GM12801 (cell line): ENCODE measurements around the gene CEP85.

Source experiments
- TF ChIP-seq, protein P1 (sequence below): IDR thresholded peaks from one replicate; pipeline ENCODE4 v1.5.1; 2011; ENCODE audit warnings: control low read depth; ENCODE audit not compliant: insufficient read length; ENCODE audit errors: extremely low read depth

CEP85 gene

DNA sequence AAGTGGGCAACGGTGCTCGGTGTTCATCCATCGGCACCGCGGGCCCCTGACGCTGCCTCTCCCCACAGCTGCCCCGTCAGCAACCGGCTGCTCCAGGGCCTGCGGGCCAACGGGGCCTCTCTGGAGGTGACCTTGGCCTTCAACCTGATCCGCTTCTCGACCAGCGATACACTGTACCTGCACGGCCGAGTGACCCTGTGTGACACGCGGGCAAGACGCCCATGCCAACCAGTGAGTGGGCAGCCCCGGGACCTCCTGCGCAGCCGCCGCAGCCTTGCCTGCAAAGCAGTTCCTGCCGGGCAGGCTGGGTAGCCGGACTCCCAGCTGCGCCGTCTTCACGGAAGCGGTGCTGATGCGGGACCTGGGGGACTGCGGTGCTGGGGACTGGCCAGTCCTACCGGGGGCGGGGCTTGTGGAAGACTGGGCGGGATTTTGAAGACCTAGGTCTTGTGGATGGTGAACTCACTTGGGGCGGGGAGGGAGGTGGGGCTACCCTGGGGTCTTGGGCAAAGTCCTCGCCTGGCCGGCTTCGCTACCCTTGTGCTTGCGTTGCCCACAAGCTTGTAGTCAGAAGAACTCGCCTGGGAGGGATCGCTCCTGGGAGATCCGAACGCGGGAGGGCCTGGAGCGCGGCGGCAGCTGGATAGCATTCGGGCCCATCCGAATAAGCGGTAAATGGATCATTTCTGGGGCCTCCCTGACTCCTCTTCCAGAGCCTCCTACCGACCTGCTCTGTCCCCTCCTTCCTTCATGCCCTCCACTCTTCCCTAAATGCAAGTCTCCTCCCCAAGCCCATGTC, 8.8 kb upstream of the CEP85 start:
- TF ChIP-seq, protein P1, sequence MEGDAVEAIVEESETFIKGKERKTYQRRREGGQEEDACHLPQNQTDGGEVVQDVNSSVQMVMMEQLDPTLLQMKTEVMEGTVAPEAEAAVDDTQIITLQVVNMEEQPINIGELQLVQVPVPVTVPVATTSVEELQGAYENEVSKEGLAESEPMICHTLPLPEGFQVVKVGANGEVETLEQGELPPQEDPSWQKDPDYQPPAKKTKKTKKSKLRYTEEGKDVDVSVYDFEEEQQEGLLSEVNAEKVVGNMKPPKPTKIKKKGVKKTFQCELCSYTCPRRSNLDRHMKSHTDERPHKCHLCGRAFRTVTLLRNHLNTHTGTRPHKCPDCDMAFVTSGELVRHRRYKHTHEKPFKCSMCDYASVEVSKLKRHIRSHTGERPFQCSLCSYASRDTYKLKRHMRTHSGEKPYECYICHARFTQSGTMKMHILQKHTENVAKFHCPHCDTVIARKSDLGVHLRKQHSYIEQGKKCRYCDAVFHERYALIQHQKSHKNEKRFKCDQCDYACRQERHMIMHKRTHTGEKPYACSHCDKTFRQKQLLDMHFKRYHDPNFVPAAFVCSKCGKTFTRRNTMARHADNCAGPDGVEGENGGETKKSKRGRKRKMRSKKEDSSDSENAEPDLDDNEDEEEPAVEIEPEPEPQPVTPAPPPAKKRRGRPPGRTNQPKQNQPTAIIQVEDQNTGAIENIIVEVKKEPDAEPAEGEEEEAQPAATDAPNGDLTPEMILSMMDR, result no peak

- TF ChIP-seq, protein P1, result no peak
Measured at GRCh38 chr1:26234644-26235370, 807 bp downstream of the CEP85 start.

GRCh38 chr1:26237230-26237966, 3.4 kb downstream of the CEP85 start:
- TF ChIP-seq, protein P1, result no peak

DNA sequence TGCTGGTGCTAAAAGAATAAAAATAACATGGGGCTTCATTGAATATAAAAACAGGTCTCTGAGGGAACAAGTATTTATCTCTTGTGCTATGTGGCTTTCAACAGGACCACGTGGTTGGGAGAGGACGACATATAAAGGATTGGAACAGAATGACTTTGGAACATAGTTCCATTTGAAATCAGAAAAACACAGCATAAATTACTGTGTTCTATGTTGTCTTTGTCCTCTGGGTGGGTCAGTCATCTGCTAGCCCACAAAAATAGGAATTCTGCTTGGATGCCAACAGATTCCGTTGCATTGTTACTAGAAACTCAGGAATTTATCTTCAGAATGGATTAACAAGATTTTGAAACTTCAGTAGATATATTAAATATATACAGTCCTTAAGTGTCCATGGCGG, 5.9 kb downstream of the CEP85 start:
- TF ChIP-seq, protein P1, result no peak

DNA sequence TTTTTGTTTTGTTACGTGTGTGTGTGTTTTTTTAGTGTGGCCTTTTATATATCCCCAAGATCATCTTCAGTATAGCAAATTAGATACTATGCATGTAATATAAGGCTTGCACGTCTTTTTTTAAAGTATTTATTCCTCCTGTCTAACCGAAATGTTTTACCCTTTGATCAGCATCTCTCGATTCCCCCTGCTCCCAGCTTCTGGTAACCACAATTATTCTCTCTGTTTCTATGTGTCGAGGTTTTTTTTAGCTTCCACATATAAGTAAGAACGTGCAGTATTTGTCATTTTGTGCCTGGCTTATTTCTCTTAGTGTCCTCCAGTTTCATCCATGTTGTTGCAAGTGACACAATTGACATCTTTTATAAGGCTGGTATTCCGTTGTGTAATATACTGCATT, 18.7 kb downstream of the CEP85 start:
- TF ChIP-seq, protein P1, result no peak

- TF ChIP-seq, protein P1, result no peak
Measured at GRCh38 chr1:26254404-26254803, 20.4 kb downstream of the CEP85 start.

GRCh38 chr1:26257222-26257621, 23.2 kb downstream of the CEP85 start:
- TF ChIP-seq, protein P1, result no peak
